AG04449 (cell line): ENCODE measurements around the gene RPLP2.

Experiments used
- CTCF ChIA-PET: fragments of 350-600 bp; formaldehyde crosslinking; extraction: SDS; loops from one replicate; lab custom pipeline; 2021; ENCODE audit warnings: antibody characterized with exemption; lab: Yijun Ruan, JAX
- POLR2A ChIA-PET: fragments of 400-600, 350-600 bp; formaldehyde crosslinking; extraction: SDS; loops from one replicate; lab custom pipeline; 2020; ENCODE audit warnings: antibody characterized with exemption, inconsistent platforms; lab: Yijun Ruan, JAX
- DNase-seq: peaks from one replicate; pipeline ENCODE4 v3.0.0-alpha.2; 2010; ENCODE audit warnings: low read depth, low spot score
- H3K4me3 ChIP-seq: 2 replicates; pipeline ENCODE4 v1.5.1; 2011; ENCODE audit warnings: low read depth, mild to moderate bottlenecking, control low read depth, low read length
- TF ChIP-seq, protein P1 (sequence below): IDR thresholded peaks from one replicate; pipeline ENCODE4 v1.5.1; 2011; ENCODE audit warnings: mild to moderate bottlenecking, moderate library complexity, low read length, control low read depth, inconsistent platforms; ENCODE audit not compliant: insufficient read depth; ENCODE audit errors: missing control alignments

Gene RPLP2

DNA sequence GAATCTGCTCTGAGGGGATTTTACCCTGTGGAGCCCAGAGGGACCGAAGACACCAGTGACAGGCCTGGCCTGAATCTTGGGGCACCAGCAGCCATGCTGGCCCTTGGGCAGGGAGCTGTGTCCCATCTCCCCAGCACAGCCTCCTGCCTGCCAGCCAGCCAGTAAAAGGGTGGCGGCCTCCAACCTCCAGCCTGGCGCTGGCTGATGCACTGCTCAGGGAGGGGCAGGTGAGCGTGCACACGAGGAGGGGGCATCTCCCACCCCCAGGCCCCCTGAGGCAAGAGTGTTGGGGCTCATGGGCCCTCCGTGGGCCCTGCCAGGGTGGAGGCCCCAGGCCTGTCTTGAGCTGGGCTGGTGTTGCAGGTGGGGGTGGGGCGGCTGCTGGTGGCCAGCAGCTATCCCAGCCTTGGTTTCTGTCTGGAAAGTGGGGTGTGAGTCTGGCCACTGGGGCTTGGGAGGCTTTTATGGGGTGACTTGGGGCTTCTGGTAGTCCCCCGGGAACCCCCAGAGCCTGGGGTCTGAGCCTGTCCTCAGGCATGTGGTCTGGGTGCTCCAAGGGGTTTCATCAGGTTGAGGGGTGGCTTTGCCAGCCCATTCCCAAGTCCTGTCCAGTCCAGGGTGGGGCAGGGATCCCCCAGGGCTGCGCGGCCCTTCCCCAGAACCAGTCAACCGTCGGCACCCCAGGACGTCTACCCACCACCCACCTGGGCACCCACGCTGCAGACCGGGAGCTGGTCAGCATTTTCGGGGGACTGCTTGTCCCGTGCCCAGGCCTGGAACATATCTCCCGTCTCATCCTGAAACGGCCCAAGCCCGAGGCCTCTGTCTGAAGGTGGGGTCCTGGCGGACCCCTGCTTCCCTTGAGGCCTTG, 50.7 kb downstream of the RPLP2 start:
- CTCF ChIA-PET, result interaction anchor here (1.1 to 9.3 kb wide), 3 partner anchors 13 to 191 kb away, joined by 4 to 58 read pairs (median 5); no protein-coding TSS in a partner anchor
- H3K4me3 ChIP-seq, result no peak overlapping the region
- TF ChIP-seq, protein P1, sequence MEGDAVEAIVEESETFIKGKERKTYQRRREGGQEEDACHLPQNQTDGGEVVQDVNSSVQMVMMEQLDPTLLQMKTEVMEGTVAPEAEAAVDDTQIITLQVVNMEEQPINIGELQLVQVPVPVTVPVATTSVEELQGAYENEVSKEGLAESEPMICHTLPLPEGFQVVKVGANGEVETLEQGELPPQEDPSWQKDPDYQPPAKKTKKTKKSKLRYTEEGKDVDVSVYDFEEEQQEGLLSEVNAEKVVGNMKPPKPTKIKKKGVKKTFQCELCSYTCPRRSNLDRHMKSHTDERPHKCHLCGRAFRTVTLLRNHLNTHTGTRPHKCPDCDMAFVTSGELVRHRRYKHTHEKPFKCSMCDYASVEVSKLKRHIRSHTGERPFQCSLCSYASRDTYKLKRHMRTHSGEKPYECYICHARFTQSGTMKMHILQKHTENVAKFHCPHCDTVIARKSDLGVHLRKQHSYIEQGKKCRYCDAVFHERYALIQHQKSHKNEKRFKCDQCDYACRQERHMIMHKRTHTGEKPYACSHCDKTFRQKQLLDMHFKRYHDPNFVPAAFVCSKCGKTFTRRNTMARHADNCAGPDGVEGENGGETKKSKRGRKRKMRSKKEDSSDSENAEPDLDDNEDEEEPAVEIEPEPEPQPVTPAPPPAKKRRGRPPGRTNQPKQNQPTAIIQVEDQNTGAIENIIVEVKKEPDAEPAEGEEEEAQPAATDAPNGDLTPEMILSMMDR, result no peak
- DNase-seq, result no peak
- POLR2A ChIA-PET, result no interaction called here

DNA sequence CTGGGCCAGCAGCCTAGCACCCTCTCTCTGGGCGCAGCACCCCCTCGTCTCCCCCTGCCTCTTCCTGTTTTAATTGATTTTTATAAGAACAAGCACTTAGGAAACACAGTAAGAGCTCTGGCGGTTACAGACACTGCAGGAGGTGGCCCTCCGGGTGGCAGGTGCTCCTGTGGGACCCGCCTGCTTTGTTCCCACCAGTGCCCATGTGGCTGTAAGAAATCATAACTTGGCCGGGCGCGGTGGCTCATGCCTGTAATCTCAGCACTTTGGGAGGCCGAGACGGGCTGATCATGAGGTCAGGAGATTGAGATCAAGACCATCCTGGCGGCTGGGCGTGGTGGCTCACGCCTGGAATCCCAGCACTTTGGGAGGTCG, 51.3 kb downstream of the RPLP2 start:
- no peak overlapping the region for H3K4me3 ChIP-seq
- ChIA-PET POLR2A (no interaction called here), CTCF (interaction anchor here (9.3 kb wide), 1 partner anchor 14 kb away, joined by 58 read pairs; no protein-coding TSS in a partner anchor)
- DNase-seq, result no peak
- TF ChIP-seq, protein P1, result no peak

DNA sequence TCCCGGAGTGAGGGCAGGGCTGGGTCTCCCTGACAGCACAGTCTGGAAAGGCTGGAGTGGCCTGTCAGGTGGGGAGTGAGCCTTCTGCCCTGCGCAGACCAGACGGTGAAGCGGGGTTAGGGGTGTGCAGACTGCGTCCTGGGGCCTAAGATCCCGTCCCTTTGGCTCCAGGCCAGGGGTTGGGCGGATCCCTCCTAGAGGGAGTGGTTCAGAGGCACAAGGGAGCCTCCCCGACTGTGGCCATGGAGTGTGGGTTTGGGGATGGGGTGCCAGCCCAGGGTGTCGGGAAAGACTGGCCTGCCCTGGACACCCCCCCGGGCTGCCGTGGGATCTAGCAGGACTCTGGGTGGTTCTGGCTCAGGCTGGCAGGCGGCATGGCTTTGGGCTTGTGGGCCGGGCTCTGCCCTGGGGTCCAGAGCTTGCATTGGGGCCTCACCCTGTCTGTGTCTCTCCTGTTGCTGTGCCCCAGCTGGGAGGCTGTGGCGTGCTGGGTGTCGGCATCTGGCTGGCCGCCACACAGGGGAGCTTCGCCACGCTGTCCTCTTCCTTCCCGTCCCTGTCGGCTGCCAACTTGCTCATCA, 52.4 kb downstream of the RPLP2 start:
- DNase-seq, result no peak
- ChIA-PET POLR2A (no interaction called here), CTCF (interaction anchor here (9.3 kb wide), 1 partner anchor 15 kb away, joined by 58 read pairs; no protein-coding TSS in a partner anchor)
- H3K4me3 ChIP-seq, result no peak overlapping the region
- TF ChIP-seq, protein P1, result no peak
